Measurements from ENCODE around the gene SDK2. TPM values are rescaled to one million over a fixed set of nuclear protein-coding genes. Genes with fewer than 3 reads are reported as not detected.

Gene SDK2
- total and polyA plus RNA-seq, 2 experiments from 2014 or later = 0.74 to 5.1 TPM

DNA sequence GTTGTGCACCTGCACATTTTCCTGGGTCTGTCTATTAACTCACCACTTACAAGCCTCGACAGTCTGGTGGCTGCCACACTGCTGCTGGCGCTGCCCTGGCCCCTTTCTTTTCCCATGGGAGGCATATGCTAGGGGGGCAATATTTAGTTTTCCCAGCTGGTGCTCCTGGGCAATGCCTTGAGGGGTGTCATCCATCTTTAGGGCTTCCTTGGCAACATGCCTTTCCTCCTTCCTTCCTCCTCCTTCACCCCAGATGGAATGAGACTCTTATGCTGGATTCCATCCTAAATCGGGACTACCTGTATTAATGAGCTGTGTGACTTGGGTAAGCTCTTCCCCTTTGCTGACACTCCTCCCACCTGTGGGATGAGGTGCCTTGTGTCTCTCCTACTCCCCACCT is 267.6 kb downstream of the SDK2 start:
- H3K27me3 Mint-ChIP-seq (ENCODE audit: insufficient read depth, low read depth, poor library complexity) = no peaks in the 10 kb centered on the region
- Histone ChIP-seq H3K27me3 (ENCODE audit: insufficient read depth) (no peaks in the 10 kb centered on the region), H2AFZ (no peak overlapping the region), H3F3A (replicated peaks; ENCODE audit: low read depth) (no peaks in the 10 kb centered on the region), H4K20me1 (replicated peaks; ENCODE audit: insufficient read depth) (no peaks in the 10 kb centered on the region), H3K27ac (ENCODE audit: low read depth) (no peak overlapping the region), H3K4me1 (ENCODE audit: insufficient read depth) (no peaks in the 10 kb centered on the region), H3K9me2 (ENCODE audit: insufficient read depth) (no peaks in the 10 kb centered on the region), H3K4me2 (no peak overlapping the region), H3K36me3 (ENCODE audit: insufficient read depth) (no peaks in the 10 kb centered on the region), H3K4me3 (no peak overlapping the region), H3K79me2 (replicated peaks; ENCODE audit: insufficient read depth) (no peaks in the 10 kb centered on the region)
- peaks cover 3% of the 10 kb centered on the region; the same call in 1 of the 3 replicates for H3K4me1 Mint-ChIP-seq
- H3K9me3 Mint-ChIP-seq = no peaks in the 10 kb centered on the region
- H3K36me3 Mint-ChIP-seq (ENCODE audit: low read depth) = no peaks in the 10 kb centered on the region
- H3K27ac Mint-ChIP-seq = no peak overlapping the region
- no peak for DNase-seq (ENCODE audit: low spot score)
- no peak overlapping the region for H3K4me3 Mint-ChIP-seq
- TF ChIP-seq NANOG (IDR thresholded peaks at IDR 0.05; ENCODE audit: borderline replicate concordance) = no peak
- TF ChIP-seq, protein P1, sequence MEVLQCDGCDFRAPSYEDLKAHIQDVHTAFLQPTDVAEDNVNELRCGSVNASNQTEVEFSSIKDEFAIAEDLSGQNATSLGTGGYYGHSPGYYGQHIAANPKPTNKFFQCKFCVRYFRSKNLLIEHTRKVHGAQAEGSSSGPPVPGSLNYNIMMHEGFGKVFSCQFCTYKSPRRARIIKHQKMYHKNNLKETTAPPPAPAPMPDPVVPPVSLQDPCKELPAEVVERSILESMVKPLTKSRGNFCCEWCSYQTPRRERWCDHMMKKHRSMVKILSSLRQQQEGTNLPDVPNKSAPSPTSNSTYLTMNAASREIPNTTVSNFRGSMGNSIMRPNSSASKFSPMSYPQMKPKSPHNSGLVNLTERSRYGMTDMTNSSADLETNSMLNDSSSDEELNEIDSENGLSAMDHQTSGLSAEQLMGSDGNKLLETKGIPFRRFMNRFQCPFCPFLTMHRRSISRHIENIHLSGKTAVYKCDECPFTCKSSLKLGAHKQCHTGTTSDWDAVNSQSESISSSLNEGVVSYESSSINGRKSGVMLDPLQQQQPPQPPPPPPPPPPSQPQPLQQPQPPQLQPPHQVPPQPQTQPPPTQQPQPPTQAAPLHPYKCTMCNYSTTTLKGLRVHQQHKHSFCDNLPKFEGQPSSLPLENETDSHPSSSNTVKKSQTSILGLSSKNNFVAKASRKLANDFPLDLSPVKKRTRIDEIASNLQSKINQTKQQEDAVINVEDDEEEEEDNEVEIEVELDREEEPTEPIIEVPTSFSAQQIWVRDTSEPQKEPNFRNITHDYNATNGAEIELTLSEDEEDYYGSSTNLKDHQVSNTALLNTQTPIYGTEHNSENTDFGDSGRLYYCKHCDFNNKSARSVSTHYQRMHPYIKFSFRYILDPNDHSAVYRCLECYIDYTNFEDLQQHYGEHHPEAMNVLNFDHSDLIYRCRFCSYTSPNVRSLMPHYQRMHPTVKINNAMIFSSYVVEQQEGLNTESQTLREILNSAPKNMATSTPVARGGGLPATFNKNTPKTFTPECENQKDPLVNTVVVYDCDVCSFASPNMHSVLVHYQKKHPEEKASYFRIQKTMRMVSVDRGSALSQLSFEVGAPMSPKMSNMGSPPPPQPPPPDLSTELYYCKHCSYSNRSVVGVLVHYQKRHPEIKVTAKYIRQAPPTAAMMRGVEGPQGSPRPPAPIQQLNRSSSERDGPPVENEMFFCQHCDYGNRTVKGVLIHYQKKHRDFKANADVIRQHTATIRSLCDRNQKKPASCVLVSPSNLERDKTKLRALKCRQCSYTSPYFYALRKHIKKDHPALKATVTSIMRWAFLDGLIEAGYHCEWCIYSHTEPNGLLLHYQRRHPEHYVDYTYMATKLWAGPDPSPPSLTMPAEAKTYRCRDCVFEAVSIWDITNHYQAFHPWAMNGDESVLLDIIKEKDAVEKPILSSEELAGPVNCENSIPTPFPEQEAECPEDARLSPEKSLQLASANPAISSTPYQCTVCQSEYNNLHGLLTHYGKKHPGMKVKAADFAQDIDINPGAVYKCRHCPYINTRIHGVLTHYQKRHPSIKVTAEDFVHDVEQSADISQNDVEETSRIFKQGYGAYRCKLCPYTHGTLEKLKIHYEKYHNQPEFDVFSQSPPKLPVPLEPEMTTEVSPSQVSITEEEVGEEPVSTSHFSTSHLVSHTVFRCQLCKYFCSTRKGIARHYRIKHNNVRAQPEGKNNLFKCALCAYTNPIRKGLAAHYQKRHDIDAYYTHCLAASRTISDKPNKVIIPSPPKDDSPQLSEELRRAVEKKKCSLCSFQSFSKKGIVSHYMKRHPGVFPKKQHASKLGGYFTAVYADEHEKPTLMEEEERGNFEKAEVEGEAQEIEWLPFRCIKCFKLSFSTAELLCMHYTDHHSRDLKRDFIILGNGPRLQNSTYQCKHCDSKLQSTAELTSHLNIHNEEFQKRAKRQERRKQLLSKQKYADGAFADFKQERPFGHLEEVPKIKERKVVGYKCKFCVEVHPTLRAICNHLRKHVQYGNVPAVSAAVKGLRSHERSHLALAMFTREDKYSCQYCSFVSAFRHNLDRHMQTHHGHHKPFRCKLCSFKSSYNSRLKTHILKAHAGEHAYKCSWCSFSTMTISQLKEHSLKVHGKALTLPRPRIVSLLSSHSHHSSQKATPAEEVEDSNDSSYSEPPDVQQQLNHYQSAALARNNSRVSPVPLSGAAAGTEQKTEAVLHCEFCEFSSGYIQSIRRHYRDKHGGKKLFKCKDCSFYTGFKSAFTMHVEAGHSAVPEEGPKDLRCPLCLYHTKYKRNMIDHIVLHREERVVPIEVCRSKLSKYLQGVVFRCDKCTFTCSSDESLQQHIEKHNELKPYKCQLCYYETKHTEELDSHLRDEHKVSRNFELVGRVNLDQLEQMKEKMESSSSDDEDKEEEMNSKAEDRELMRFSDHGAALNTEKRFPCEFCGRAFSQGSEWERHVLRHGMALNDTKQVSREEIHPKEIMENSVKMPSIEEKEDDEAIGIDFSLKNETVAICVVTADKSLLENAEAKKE (CRISPR knock-in tag; IDR thresholded peaks at IDR 0.05) = no peak
- TF ChIP-seq ZNF114 (CRISPR knock-in tag; IDR thresholded peaks at IDR 0.05) = no peak
- TF ChIP-seq STAT1 (IDR thresholded peaks at IDR 0.05; ENCODE audit: unreplicated experiment) = no peak
- TF ChIP-seq, protein P2, sequence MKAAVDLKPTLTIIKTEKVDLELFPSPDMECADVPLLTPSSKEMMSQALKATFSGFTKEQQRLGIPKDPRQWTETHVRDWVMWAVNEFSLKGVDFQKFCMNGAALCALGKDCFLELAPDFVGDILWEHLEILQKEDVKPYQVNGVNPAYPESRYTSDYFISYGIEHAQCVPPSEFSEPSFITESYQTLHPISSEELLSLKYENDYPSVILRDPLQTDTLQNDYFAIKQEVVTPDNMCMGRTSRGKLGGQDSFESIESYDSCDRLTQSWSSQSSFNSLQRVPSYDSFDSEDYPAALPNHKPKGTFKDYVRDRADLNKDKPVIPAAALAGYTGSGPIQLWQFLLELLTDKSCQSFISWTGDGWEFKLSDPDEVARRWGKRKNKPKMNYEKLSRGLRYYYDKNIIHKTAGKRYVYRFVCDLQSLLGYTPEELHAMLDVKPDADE (IDR thresholded peaks at IDR 0.05) = no peak
- TF ChIP-seq, protein P3, sequence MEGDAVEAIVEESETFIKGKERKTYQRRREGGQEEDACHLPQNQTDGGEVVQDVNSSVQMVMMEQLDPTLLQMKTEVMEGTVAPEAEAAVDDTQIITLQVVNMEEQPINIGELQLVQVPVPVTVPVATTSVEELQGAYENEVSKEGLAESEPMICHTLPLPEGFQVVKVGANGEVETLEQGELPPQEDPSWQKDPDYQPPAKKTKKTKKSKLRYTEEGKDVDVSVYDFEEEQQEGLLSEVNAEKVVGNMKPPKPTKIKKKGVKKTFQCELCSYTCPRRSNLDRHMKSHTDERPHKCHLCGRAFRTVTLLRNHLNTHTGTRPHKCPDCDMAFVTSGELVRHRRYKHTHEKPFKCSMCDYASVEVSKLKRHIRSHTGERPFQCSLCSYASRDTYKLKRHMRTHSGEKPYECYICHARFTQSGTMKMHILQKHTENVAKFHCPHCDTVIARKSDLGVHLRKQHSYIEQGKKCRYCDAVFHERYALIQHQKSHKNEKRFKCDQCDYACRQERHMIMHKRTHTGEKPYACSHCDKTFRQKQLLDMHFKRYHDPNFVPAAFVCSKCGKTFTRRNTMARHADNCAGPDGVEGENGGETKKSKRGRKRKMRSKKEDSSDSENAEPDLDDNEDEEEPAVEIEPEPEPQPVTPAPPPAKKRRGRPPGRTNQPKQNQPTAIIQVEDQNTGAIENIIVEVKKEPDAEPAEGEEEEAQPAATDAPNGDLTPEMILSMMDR (conservative IDR thresholded peaks at IDR 0.05; ENCODE audit: low read depth in 2 of 2) = no peak
- TF ChIP-seq JUNB (IDR thresholded peaks at IDR 0.05; ENCODE audit: unreplicated experiment) = no peak
- no peak for TF ChIP-seq CREB1 (CRISPR knock-in tag; IDR thresholded peaks at IDR 0.05; ENCODE audit: low read depth)
- TF ChIP-seq EZH2phosphoT487 (IDR thresholded peaks at IDR 0.05; ENCODE audit: unreplicated experiment) = no peak
- TF ChIP-seq, protein P4, sequence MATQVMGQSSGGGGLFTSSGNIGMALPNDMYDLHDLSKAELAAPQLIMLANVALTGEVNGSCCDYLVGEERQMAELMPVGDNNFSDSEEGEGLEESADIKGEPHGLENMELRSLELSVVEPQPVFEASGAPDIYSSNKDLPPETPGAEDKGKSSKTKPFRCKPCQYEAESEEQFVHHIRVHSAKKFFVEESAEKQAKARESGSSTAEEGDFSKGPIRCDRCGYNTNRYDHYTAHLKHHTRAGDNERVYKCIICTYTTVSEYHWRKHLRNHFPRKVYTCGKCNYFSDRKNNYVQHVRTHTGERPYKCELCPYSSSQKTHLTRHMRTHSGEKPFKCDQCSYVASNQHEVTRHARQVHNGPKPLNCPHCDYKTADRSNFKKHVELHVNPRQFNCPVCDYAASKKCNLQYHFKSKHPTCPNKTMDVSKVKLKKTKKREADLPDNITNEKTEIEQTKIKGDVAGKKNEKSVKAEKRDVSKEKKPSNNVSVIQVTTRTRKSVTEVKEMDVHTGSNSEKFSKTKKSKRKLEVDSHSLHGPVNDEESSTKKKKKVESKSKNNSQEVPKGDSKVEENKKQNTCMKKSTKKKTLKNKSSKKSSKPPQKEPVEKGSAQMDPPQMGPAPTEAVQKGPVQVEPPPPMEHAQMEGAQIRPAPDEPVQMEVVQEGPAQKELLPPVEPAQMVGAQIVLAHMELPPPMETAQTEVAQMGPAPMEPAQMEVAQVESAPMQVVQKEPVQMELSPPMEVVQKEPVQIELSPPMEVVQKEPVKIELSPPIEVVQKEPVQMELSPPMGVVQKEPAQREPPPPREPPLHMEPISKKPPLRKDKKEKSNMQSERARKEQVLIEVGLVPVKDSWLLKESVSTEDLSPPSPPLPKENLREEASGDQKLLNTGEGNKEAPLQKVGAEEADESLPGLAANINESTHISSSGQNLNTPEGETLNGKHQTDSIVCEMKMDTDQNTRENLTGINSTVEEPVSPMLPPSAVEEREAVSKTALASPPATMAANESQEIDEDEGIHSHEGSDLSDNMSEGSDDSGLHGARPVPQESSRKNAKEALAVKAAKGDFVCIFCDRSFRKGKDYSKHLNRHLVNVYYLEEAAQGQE (IDR thresholded peaks at IDR 0.05; ENCODE audit: unreplicated experiment) = no peak
- ATAC-seq = no peak
